Colonic mucosa (tissue), 4 donors: Measurements from ENCODE around the gene ESCO1. TPM values are rescaled to one million over a fixed set of nuclear protein-coding genes. Genes with fewer than 3 reads are reported as not detected.

Experiments
- DNase-seq: peaks from one replicate; pipeline ENCODE4 v3.0.0-alpha.2; 2020
- H3K27ac ChIP-seq: fragments of 200-600 bp; one replicate; pipeline ENCODE4 v1.8.0; 2021
- H3K27me3 ChIP-seq: fragments of 200-600 bp; one replicate; pipeline ENCODE4 v1.8.0; 2021
- H3K36me3 ChIP-seq: fragments of 200-600 bp; one replicate; pipeline ENCODE4 v1.8.0; 2021
- H3K4me1 ChIP-seq: fragments of 200-600 bp; one replicate; pipeline ENCODE4 v1.8.0; 2021; ENCODE audit warnings: mild to moderate bottlenecking
- H3K4me3 ChIP-seq: fragments of 200-600 bp; one replicate; pipeline ENCODE4 v1.8.0; 2021
- H3K9ac ChIP-seq, 2 donors: one replicate each; pipeline ENCODE4 v1.7.0; 2013; ENCODE audit warnings: control low read depth in 2 of 2, low read depth in 2 of 2, low read length in 2 of 2
- H3K9me3 ChIP-seq: fragments of 200-600 bp; one replicate; pipeline ENCODE4 v1.8.0; 2021
- intact Hi-C: fragments of 100-400 bp; cut with DNase I; formaldehyde crosslinking; loops from one replicate; pipeline ENCODE4 v1.14.1; 2022
- total RNA-seq, 2 donors: library from RNA; stranded (reverse); fragmentation: NEBNext Ultra II Directional in 1 of 2; extraction: Animal tissue kit (Norgen Biotek cat#: 25700) in 1 of 2; gene quantifications; one replicate each; pipeline ENCODE4 v1.2.1, GENCODE V29; 2021
- TF ChIP-seq, protein P1 (sequence below): fragments of 200-600 bp; IDR thresholded peaks from one replicate; pipeline ENCODE4 v1.8.0; 2022; ENCODE audit warnings: antibody characterized with exemption, mild to moderate bottlenecking
- donor health status: healthy.
- donor health status: DM: no; HTN: no; CAD: no.
- donor health status: DM: no; HTN: no; CAD: no.

The ESCO1 gene
- total RNA-seq, 2 donors from 2014 or later: 11.7 to 17.7 TPM

DNA sequence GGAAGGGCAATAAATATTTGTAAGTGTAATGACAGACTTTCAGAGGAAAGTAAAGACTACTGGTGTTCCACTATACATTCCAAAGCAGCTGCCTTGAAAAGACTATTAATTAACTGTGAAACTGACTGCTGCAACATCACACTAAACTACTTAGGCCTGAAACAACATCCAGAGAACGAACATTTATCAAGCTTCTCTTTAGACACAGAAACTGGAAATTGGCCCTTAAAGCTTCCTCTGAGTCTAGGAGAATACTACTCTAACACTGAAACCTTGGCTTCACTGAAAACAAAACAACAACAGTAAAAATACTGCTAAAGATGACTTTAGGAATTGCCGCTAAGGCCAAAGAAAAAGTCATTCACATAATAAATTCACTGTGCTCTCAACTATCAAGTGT is 74.6 kb downstream of the ESCO1 start:
- intact Hi-C loops: no loop called here
- Histone ChIP-seq H3K27ac (no peak overlapping the region), H3K4me3 (no peak overlapping the region), H3K9me3 (no peaks in the 10 kb centered on the region), H3K4me1 (no peaks in the 10 kb centered on the region), H3K27me3 (no peaks in the 10 kb centered on the region), H3K36me3 (no peaks in the 10 kb centered on the region), H3K9ac (no peak overlapping the region)
- TF ChIP-seq, protein P1, sequence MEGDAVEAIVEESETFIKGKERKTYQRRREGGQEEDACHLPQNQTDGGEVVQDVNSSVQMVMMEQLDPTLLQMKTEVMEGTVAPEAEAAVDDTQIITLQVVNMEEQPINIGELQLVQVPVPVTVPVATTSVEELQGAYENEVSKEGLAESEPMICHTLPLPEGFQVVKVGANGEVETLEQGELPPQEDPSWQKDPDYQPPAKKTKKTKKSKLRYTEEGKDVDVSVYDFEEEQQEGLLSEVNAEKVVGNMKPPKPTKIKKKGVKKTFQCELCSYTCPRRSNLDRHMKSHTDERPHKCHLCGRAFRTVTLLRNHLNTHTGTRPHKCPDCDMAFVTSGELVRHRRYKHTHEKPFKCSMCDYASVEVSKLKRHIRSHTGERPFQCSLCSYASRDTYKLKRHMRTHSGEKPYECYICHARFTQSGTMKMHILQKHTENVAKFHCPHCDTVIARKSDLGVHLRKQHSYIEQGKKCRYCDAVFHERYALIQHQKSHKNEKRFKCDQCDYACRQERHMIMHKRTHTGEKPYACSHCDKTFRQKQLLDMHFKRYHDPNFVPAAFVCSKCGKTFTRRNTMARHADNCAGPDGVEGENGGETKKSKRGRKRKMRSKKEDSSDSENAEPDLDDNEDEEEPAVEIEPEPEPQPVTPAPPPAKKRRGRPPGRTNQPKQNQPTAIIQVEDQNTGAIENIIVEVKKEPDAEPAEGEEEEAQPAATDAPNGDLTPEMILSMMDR: no peak
- DNase-seq: no peak

GRCh38 chr18:21522530-21522929 is 78.0 kb downstream of the ESCO1 start:
- Histone ChIP-seq H3K9me3 (no peaks in the 10 kb centered on the region), H3K27ac (no peak overlapping the region), H3K36me3 (no peaks in the 10 kb centered on the region), H3K4me3 (no peak overlapping the region), H3K4me1 (no peaks in the 10 kb centered on the region), H3K9ac (no peak overlapping the region), H3K27me3 (no peaks in the 10 kb centered on the region)
- intact Hi-C loops: no loop called here
- no peak for DNase-seq
- TF ChIP-seq, protein P1: no peak

DNA sequence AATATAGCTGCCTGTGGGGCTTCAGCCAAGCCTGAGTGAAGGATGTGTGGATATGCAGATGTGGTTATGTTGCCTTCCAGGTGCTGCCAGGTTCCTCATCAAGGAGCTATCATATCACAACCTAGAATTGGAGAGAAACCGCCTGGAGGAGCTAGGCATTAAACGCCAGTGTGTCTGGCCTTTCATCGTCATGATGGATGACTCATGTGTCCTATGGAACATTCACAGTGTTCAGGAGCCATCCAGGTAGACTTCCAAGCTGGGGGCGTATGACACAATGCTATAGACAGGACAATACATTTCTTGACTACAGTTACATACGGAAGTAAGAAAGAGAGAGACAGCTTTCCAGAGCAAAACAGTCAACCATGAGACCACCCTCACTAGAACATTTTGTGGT is 86.8 kb downstream of the ESCO1 start:
- DNase-seq: no peak
- H3K4me3 ChIP-seq: no peak overlapping the region
- no peak overlapping the region for H3K27ac ChIP-seq
- TF ChIP-seq, protein P1: no peak
- H3K9me3 ChIP-seq: no peaks in the 10 kb centered on the region
- no peak overlapping the region for H3K9ac ChIP-seq
- no peaks in the 10 kb centered on the region for H3K36me3 ChIP-seq
- no peaks in the 10 kb centered on the region for H3K27me3 ChIP-seq
- intact Hi-C loops: no loop called here
- no peaks in the 10 kb centered on the region for H3K4me1 ChIP-seq

DNA sequence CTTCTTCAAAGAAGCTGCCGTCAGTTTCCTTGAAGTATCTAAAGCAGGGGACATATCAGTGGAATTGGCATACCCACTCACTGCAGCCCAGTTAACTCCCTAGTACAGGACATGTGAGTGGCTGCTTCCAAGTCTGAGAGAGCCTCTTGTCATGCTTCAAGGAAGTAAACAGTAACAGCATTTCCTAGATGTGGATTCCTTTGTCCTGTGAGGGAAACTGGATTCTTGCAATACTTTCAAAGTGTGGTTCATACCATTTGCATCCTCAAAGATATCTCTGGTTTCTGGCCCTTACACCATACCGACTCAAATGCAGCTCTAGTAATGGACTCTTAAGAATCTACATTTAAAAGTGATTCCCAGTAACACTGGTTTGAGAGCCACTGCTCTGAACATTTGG is 87.2 kb downstream of the ESCO1 start:
- intact Hi-C loops: no loop called here

DNA sequence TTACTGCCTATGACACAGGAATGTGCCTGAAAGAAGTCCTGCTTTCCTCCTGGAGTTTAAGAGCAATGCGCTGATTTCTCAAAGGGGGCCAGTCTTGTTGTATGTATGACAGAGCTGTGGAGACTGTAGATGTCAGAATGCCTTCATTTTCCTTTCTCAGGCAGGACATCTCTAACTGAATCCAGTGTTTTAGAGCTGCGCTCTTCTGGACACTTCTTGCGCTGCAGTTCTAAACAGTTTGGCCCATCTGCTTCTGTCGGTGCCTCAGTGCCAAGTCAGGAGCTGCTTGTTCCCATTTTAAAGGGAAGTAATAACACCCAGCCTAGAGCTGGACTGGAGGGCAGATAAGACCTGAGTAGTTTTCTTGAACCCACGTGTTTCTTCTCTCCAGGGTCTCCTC is 91.4 kb downstream of the ESCO1 start:
- TF ChIP-seq, protein P1: no peak
- intact Hi-C loops: no loop called here
- no peak for DNase-seq

More for the DNA sequence above, 87.2 kb downstream of the ESCO1 start:
- TF ChIP-seq, protein P1: no peak
- no peak overlapping the region for H3K4me3 ChIP-seq
- H3K27ac ChIP-seq: no peak overlapping the region
- H3K4me1 ChIP-seq: no peaks in the 10 kb centered on the region
- no peaks in the 10 kb centered on the region for H3K9me3 ChIP-seq
- no peaks in the 10 kb centered on the region for H3K36me3 ChIP-seq
- no peak overlapping the region for H3K9ac ChIP-seq
- H3K27me3 ChIP-seq: no peaks in the 10 kb centered on the region
- DNase-seq: no peak

More for the DNA sequence above, 91.4 kb downstream of the ESCO1 start:
- H3K27ac ChIP-seq: no peak overlapping the region
- H3K9me3 ChIP-seq: no peaks in the 10 kb centered on the region
- H3K36me3 ChIP-seq: no peaks in the 10 kb centered on the region
- H3K4me1 ChIP-seq: no peaks in the 10 kb centered on the region
- H3K4me3 ChIP-seq: no peak overlapping the region
- no peaks in the 10 kb centered on the region for H3K27me3 ChIP-seq
- no peak overlapping the region for H3K9ac ChIP-seq
